A549 (cell line): ENCODE measurements around the gene SLC38A11. TPM values are rescaled to one million over a fixed set of nuclear protein-coding genes. Genes with fewer than 3 reads are reported as not detected.
A peak's percentile ranks its signal among the peaks of the same experiment; 100 is the strongest.

Source experiments
- ATAC-seq, 2 experiments: fragments of 200-7000 bp in 1 of 2; fragments of >200 bp in 1 of 2; cut with Nextera tagmentation in 1 of 2; cut with Tn5 transposase in 1 of 2; 3 replicates each; pipeline versions ENCODE4 v1.8.0 to v1.9.1; 2018 to 2020; ENCODE audit warnings: mild to moderate bottlenecking in 1 of 2, moderate library complexity in 1 of 2
- CTCF ChIA-PET: fragments of 300-600 bp; sonication (Branson Sonifier 250); formaldehyde crosslinking; extraction: SDS; loops from one replicate; lab custom pipeline; 2021; ENCODE audit warnings: antibody characterized with exemption, inconsistent platforms; lab: Yijun Ruan, JAX
- POLR2A ChIA-PET: fragments of 350-600 bp; formaldehyde crosslinking; extraction: SDS; loops from one replicate; lab custom pipeline; 2021; ENCODE audit warnings: antibody characterized with exemption, inconsistent platforms; lab: Yijun Ruan, JAX
- DNase-seq, 2 experiments: peaks; one replicate each; pipeline versions ENCODE4 v3.0.0 to v3.0.0-alpha.2; 2011 to 2016; ENCODE audit warnings: low read depth in 1 of 2, low spot score in 1 of 2
- FAIRE-seq: peaks from 2 replicates; lab custom pipeline; 2011; peaks lifted over from hg19 to GRCh38; lab: Jason Lieb, UNC
- H3K27ac ChIP-seq, 2 experiments: fragments of >200 bp; sonication (Bioruptor Twin); formaldehyde crosslinking; 3 replicates each; pipeline ENCODE4 v1.5.1; 2016 to 2017
- H3K4me1 ChIP-seq: fragments of >200 bp; sonication (Bioruptor Twin); formaldehyde crosslinking; 3 replicates; pipeline ENCODE4 v1.6.1; 2016
- H3K4me2 ChIP-seq: fragments of >200 bp; sonication (Bioruptor Twin); formaldehyde crosslinking; 3 replicates; pipeline ENCODE4 v1.6.1; 2016
- H3K4me3 ChIP-seq: fragments of >200 bp; sonication (Bioruptor Twin); formaldehyde crosslinking; 3 replicates; pipeline ENCODE4 v1.5.1; 2016
- H3K9me3 ChIP-seq: fragments of >200 bp; sonication (Bioruptor Twin); formaldehyde crosslinking; 3 replicates; pipeline ENCODE4 v1.6.1; 2016
- CBX8 ChIP-seq: fragments of 200-600 bp; sonication (generic); IDR thresholded peaks from 2 replicates; pipeline ENCODE4 v1.6.1; 2016
- CEBPB ChIP-seq, 2 experiments: fragments of >200 bp in 1 of 2; sonication (Bioruptor Twin) in 1 of 2; formaldehyde crosslinking in 1 of 2; IDR thresholded peaks; 2 replicates each; pipeline ENCODE4 v1.6.1; 2012 to 2016
- EHF ChIP-seq: fragments of 250-450 bp; sonication (Bioruptor Pico); IDR thresholded peaks from 2 replicates; pipeline ENCODE4 v1.5.0; 2020; ENCODE audit warnings: mild to moderate bottlenecking
- EHMT2 ChIP-seq: fragments of 200-600 bp; sonication (generic); IDR thresholded peaks from 2 replicates; pipeline ENCODE4 v1.6.1; 2016; ENCODE audit warnings: antibody characterized with exemption, low read depth, mild to moderate bottlenecking, moderate library complexity
- ESRRA ChIP-seq: fragments of 150-350 bp; IDR thresholded peaks from 2 replicates; pipeline ENCODE4 v1.6.1; 2014; ENCODE audit warnings: mild to moderate bottlenecking, low read length, borderline replicate concordance
- FOSB ChIP-seq: fragments of 250-450 bp; sonication (Bioruptor Pico); IDR thresholded peaks from 2 replicates; pipeline ENCODE4 v1.5.0; 2020; ENCODE audit warnings: mild to moderate bottlenecking, moderate library complexity
- FOXS1 ChIP-seq: fragments of 250-450 bp; sonication (Bioruptor Pico); IDR thresholded peaks from 2 replicates; pipeline ENCODE4 v1.5.0; 2020; ENCODE audit warnings: mild to moderate bottlenecking, moderate library complexity
- HDAC2 ChIP-seq: fragments of 200-600 bp; sonication (generic); IDR thresholded peaks from 2 replicates; pipeline ENCODE4 v1.6.1; 2016
- JUN ChIP-seq, 2 experiments: fragments of >200 bp; sonication (Bioruptor Twin); formaldehyde crosslinking; IDR thresholded peaks; 2 replicates in 1 of 2; 3 replicates in 1 of 2; pipeline ENCODE4 v1.6.1; 2016 to 2017
- PHF8 ChIP-seq: fragments of 200-600 bp; sonication (generic); IDR thresholded peaks from 2 replicates; pipeline ENCODE4 v1.6.1; 2016; ENCODE audit warnings: low read depth, mild to moderate bottlenecking, antibody characterized with exemption, moderate library complexity, borderline replicate concordance
- RAD21 ChIP-seq, 2 experiments: fragments of >200 bp in 1 of 2; sonication (Bioruptor Twin) in 1 of 2; formaldehyde crosslinking in 1 of 2; IDR thresholded peaks in 1 of 2; conservative IDR thresholded peaks in 1 of 2; 2 replicates in 1 of 2; 3 replicates in 1 of 2; pipeline ENCODE4 v1.6.1; 2012 to 2018; ENCODE audit warnings: inconsistent platforms in 1 of 2
- RARB ChIP-seq: fragments of 250-450 bp; sonication (Bioruptor Pico); IDR thresholded peaks from 2 replicates; pipeline ENCODE4 v1.8.0; 2021; ENCODE audit warnings: mild to moderate bottlenecking, moderate library complexity
- RCOR1 ChIP-seq: fragments of 150-350 bp; IDR thresholded peaks from 2 replicates; pipeline ENCODE4 v1.6.1; 2014; ENCODE audit warnings: antibody characterized with exemption, low read length, low read depth
- RNF2 ChIP-seq: fragments of 200-600 bp; sonication (generic); IDR thresholded peaks from 2 replicates; pipeline ENCODE4 v1.6.1; 2016; ENCODE audit warnings: low read depth, mild to moderate bottlenecking, antibody characterized with exemption, moderate library complexity, borderline replicate concordance
- SMC3 ChIP-seq: fragments of >200 bp; sonication (Bioruptor Twin); formaldehyde crosslinking; IDR thresholded peaks from 3 replicates; pipeline ENCODE4 v1.6.1; 2018; ENCODE audit warnings: inconsistent platforms
- WGBS: methylation state at CpG from one replicate; pipeline ENCODE4 v1.1.6; 2017; ENCODE audit errors: missing lambda C conversion rate; 5-methylcytosine and 5-hydroxymethylcytosine counted together
- polyA plus RNA-seq, 4 experiments: library from polyadenylated mRNA; depleted of rRNA in 3 of 4; stranded (reverse); fragments of >200 nt; fragmentation: RNase III in 1 of 4; extraction: RNeasy Plus Mini Kit Qiagen cat#74134 plus additional on column Dnase treatment in 1 of 4; gene quantifications; 2 replicates in 3 of 4; 3 replicates in 1 of 4; pipeline ENCODE4 v1.2.3, GENCODE V29; 2011 to 2017
- TF ChIP-seq, protein P1 (sequence below): fragments of 250-450 bp; sonication (Bioruptor Pico); IDR thresholded peaks from 2 replicates; pipeline ENCODE4 v1.5.0; 2021; ENCODE audit warnings: mild to moderate bottlenecking, moderate library complexity, borderline replicate concordance
- TF ChIP-seq, protein P2 (sequence below): fragments of >200 bp; sonication (Bioruptor Twin); formaldehyde crosslinking; IDR thresholded peaks from 3 replicates; pipeline ENCODE4 v1.5.1; 2016

SLC38A11 gene
- polyA plus RNA-seq, 2 of the 4 experiments (the other 2 are of a cell fraction), result 0.05 to 0.22 TPM

DNA sequence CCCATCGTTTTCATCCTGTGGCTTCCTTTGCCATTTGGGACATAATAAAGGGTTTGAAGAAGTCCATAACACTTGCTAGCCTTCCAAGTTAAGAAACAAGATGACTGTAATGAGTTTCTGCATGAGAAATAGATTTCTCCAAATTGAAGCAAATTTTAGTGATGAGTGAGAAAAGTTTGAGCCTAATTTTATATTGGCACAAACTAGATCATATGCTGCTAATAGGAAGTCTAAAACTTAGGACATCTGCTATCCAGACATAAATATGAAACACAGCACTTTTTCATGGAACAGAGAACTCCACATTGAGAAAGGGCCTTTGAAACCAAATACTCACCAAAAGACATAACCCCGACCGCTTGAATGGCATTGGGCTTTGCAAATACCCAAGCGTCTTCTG is 39.8 kb downstream of the SLC38A11 start:
- no peak overlapping the region for H3K27ac ChIP-seq
- CTCF ChIA-PET, result interaction anchor here (1.0 to 1.4 kb wide), 4 partner anchors 67 to 178 kb away, joined by 3 to 7 read pairs (median 3); no protein-coding TSS in a partner anchor
- no peak for TF ChIP-seq HDAC2
- TF ChIP-seq, protein P1, sequence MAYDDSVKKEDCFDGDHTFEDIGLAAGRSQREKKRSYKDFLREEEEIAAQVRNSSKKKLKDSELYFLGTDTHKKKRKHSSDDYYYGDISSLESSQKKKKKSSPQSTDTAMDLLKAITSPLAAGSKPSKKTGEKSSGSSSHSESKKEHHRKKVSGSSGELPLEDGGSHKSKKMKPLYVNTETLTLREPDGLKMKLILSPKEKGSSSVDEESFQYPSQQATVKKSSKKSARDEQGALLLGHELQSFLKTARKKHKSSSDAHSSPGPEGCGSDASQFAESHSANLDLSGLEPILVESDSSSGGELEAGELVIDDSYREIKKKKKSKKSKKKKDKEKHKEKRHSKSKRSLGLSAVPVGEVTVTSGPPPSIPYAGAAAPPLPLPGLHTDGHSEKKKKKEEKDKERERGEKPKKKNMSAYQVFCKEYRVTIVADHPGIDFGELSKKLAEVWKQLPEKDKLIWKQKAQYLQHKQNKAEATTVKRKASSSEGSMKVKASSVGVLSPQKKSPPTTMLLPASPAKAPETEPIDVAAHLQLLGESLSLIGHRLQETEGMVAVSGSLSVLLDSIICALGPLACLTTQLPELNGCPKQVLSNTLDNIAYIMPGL, result no peak
- TF ChIP-seq EHF (CRISPR knock-in tag), result no peak
- TF ChIP-seq FOXS1, result no peak
- no peak for TF ChIP-seq EHMT2
- no peak overlapping the region for H3K4me2 ChIP-seq
- H3K4me1 ChIP-seq, result peaks cover 25% of the 10 kb centered on the region; the same call in 2 of the 3 replicates
- H3K4me3 ChIP-seq, result no peak overlapping the region
- FAIRE-seq (no peak), DNase-seq (no peak), ATAC-seq (no peak)
- H3K9me3 ChIP-seq, result no peaks in the 10 kb centered on the region
- WGBS, result 90% methylated on average over 4 of the region's 4 CpGs
- POLR2A ChIA-PET, result no interaction called here

DNA sequence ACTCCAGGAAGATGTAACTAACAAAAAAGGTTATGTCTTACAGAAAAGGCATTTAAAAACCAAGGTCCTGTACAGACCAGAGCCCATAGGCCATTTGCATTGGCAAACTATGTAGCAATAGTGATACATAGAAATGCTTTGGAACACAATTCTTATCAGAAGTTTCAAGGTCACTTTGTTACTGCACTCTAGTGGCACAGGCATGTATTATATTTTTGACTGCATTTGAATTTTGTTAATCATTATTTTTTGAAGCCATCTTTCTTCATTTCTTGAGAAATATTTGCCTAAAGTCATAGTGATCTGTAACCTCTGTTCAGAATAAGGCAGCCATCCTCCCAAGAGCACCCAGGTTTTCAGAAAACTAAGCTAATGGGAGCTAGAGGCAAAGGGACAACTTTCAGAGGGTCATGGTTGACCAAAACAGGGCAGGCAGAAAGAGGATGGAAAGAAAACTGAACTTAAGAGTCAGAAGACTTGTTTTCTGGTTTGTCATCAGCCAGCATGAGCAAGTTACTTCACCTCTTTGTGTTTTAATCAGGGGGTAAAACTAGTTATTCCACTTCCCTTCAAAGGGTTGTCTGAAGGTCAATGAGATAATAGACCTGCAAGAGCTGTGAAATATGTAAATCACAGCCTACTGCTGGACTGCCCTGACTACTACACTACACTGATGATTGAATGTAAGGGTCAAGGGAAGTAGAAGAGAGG is 41.5 kb downstream of the SLC38A11 start:
- no peaks in the 10 kb centered on the region for H3K9me3 ChIP-seq
- no peak overlapping the region for H3K4me2 ChIP-seq
- CTCF ChIA-PET, result interaction anchor here (0.5 to 2.4 kb wide), 11 partner anchors 11 to 290 kb away, joined by 3 to 14 read pairs (median 5); partner anchors contain the start of genes COBLL1 and SCN3A
- peak in 1 of 2 experiments; percentile 41 for DNase-seq
- no peak overlapping the region for H3K4me3 ChIP-seq
- H3K27ac ChIP-seq, result no peak overlapping the region
- peaks cover 29% of the 10 kb centered on the region; the same call in 2 of the 3 replicates for H3K4me1 ChIP-seq
- TF ChIP-seq CEBPB (IDR thresholded peaks at IDR 0.05), result peak in 1 of 2 experiments; percentile 44; a peak in 1 of 4 replicates
- peak; percentile 75; the same call in 1 of the 2 replicates for TF ChIP-seq ESRRA
- peak; percentile 40 to 45 for TF ChIP-seq RAD21 (conservative IDR thresholded peaks at IDR 0.05 in 1 of 2, IDR thresholded peaks at IDR 0.05 in 1 of 2)
- TF ChIP-seq, protein P2, sequence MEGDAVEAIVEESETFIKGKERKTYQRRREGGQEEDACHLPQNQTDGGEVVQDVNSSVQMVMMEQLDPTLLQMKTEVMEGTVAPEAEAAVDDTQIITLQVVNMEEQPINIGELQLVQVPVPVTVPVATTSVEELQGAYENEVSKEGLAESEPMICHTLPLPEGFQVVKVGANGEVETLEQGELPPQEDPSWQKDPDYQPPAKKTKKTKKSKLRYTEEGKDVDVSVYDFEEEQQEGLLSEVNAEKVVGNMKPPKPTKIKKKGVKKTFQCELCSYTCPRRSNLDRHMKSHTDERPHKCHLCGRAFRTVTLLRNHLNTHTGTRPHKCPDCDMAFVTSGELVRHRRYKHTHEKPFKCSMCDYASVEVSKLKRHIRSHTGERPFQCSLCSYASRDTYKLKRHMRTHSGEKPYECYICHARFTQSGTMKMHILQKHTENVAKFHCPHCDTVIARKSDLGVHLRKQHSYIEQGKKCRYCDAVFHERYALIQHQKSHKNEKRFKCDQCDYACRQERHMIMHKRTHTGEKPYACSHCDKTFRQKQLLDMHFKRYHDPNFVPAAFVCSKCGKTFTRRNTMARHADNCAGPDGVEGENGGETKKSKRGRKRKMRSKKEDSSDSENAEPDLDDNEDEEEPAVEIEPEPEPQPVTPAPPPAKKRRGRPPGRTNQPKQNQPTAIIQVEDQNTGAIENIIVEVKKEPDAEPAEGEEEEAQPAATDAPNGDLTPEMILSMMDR, result peak; percentile 49
- TF ChIP-seq PHF8, result no peak
- TF ChIP-seq RARB (CRISPR knock-in tag), result no peak
- no peak for TF ChIP-seq RCOR1
- TF ChIP-seq JUN (IDR thresholded peaks at IDR 0.05), result no peak
- TF ChIP-seq FOSB (CRISPR knock-in tag), result no peak
- peak; percentile 42 for TF ChIP-seq SMC3
- TF ChIP-seq, protein P1, result no peak
- TF ChIP-seq RNF2, result no peak
- no peak for TF ChIP-seq CBX8
- POLR2A ChIA-PET, result interaction anchor here (1.8 kb wide), 1 partner anchor 72 kb away, joined by 8 read pairs; the partner anchor contains the start of gene COBLL1
- no peak for FAIRE-seq
- ATAC-seq, result peak in 1 of 2 experiments; percentile 73; a peak in 3 of 6 replicates
